Anterior cingulate cortex (tissue), 58 donors: ENCODE results near the gene PRDM2.
"Not testable (repeated sequence)": the region's sequence is repeated elsewhere in the genome, so short reads cannot be mapped to it uniquely, and the experiment has no call there.

Experiments
- DNase-seq, 58 donors: peaks; one replicate each; lab custom pipeline; 2025; lab: John Stamatoyannopoulos, UW

PRDM2 gene

DNA sequence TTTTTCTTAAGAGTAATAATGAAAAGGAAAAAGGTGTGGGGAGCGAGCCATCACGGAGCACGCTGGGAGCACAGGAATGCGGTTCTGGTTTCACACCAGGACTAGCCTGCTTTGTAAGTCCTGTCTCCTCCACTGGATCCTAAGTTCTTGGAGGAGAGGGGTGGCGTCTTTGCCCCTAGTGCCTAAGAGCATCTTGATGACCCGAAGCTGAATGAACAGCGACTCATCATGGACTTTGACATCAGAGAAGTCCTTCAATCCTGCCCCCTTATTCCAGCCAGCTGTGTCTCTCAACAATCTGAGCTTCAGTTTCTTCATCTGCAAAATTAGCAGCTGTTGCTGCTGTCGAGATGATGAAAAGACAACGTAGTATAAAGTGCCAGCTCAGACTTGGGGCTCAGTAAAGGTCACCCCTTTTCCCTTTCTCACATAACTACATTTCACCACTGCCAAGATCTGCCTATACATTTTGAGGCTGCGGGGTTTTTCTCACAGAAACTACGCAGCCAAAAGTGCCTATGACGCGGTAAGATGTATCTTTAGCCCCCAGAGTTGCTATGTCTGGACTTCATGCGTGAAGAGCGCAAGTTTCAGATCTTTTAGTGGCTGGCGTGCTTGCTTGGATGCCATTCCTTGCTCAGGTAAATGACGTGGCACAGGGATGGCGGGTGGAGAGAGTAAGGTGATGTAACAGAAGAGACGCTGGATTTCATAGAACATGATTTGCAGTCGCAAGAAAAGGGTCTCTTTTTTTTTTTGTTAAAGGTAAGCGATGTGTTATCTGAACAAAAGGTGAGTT lies 4.9 kb upstream of the PRDM2 start:
- DNase-seq = no peak

DNA sequence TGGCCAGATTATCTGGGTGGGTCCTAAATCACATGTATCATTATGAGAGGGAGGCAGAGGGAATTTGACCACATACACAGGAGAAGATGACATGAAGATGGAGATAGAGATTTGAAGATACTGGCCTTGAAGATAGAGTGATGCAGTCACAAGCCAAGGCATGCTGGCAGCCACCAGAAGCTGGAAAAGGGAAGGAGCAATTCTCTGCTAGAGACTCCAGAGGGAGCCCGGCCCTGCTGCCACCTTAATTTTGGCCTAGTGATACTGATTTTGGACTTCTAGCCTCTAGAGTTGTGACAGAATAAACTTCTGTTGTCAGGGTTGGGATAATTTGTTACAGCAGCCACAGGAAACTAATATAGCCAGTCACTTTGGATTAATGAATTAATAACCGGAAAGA lies 2.2 kb upstream of the PRDM2 start:
- no peak for DNase-seq

DNA sequence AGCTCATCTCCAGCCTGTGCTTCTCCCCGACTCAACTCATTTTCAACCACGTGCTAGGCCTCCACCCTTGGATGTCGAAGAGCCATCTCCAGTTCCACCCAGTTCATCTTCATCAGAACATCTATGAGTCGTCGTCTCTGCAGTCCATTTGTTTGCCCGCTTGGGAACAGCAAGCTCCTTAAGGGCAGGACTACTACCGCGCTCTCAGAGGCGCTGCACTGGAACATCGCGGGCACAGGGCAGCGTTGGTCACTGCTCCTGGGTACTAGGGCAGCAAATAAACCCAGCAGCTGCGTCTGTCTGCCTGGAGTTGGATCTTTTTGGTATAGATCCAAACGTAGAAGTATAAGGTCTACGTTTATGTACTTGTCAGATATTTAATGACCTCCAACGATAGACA lies 478 bp upstream of the PRDM2 start:
- no peak for DNase-seq

DNA sequence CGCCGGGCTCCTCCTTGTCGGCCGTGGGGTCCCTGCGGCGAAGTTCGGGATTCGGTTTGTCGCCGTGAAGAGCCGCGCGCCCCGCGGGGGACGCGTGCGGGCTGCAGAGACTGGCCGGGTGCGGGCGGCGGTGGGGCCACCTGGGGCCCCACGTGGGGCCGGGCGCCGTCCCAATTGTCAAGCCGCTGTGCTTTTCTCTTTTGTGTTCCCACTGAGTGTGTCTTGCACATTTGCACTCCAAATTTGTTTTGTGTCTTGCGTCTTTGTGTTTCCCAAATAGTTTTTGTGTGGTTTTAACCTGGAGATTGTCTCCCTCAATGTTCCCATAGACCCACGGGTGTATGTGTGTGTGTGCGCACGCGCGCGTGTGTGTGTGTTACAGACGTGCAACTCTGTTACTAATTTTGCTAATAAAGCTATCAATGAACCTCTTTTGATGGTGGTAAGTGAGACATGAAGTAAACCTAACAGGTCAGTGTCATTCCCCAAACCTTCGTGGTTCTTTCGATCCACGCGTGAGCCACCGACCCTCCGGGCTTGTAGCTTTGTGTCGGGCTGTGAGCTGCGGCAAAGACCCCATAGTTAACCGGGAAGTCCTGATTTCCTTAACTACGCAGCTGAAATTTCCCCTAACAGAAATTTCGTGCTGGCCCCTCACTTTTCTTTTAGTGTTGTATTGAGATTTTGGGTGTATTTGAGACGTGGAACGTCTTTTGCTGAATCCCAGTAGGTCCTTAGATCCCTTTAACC lies 708 bp downstream of the PRDM2 start:
- DNase-seq = peak in 41 of 58 donors; percentile 7 to 72 (median 46)

DNA sequence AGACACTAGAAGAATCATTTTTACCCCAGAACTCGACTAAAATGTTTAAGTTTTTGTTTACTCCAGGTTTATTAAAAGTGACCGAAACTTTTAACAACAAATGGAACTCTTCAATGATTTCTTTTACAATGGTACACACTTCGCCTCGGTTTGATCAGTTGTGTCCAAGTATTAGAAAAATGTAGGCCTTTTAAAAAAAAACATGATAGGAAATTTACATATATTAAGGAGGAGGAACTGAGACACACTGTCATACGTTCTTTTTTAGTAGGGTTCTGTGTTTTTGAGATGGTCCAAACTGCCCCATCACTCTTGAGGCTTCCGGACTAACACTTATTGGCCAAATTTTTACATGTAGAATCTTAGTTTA lies 1.3 kb downstream of the PRDM2 start:
- no peak for DNase-seq

DNA sequence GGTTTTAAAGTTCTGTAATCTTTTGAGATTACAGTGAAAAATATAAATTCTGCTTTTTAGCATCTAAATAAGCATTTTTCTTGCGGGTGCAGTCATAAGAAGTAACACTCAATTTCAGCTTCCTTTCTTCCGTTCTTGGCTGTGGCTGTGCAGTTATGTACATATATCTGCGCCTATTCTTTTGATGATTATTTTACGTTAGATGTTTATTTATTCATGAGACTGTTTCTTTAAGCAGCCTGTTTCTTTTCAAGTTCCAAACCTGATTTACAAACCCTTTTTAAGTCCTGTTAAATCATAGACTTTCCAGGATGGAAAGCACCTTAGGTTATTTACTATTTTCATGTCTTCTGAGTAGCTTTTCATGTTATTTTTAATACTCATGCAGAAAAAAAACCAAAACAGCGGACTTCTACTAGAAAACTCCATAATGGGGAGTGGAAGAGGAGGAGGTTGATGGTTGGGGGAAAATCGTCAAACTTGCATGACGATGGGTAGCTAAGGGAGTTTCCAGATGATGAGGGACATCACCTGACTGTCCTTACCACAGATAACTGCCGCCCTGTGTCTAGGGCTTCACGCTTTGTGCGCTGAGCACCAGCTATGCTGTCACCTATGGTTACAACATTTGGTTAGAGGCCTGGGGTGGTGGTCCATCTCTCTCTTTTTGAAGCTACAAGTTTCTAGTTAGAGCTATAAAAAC lies 2.6 kb downstream of the PRDM2 start:
- no peak for DNase-seq

DNA sequence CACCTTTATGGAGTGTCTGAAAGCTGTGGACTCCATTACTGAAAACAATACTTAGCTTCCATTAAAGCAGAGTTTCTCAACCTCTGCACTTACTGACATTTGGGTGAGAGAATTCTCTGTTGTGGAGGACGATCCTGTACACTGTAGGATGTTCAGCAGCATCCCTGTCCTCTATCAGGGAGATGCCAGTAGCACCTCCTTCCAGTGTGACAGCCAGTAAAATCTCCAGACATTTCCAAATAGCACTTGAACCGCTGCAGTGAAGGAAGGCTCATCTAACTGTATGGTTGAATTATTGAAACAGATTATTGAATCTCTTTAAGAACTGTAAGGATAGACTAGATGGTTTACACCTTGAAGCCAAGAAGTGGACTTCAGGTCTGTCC lies 3.1 kb downstream of the PRDM2 start:
- DNase-seq = no peak

DNA sequence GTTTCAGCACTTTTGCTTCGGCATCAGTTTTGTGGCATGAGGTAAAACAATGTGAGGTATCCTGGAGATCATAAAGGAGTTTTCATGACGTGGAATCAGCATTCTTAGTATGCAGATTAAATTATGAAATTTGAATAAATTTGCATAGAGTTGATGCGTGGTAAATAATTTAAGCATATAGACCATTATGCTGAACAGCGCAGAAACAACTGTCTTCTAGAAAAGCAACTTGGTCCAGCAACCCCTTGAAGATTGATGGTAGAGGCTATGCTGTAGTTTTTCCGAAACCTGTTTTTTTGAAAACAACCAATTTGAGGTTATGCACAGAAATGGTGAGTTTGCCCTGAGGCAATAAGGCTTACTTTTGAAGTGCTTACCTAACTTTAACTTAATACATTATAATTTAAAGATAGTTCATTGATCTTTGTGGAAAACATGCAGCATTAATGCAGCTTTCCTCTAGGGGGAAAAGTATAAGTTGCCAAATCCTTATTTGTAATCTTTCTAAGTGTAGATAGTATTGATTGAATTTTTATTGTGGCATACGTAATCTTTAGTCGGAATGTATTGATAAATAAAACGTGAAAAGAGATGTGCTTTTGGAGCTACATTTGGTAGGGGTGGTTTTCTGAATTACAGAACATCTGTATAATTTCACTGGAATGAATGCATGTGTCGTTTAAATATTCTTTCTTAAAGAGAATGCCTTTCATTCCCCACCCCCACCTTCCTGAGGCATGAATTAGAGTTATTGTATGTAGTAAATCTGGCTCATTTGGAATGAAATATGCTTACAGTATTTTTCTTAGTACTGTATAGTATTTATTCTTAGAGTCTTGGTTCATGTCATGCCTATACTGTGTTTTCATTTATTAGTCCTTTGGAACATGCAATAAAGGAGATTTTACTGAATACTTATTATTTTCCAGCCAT lies 3.8 kb downstream of the PRDM2 start:
- no peak for DNase-seq

DNA sequence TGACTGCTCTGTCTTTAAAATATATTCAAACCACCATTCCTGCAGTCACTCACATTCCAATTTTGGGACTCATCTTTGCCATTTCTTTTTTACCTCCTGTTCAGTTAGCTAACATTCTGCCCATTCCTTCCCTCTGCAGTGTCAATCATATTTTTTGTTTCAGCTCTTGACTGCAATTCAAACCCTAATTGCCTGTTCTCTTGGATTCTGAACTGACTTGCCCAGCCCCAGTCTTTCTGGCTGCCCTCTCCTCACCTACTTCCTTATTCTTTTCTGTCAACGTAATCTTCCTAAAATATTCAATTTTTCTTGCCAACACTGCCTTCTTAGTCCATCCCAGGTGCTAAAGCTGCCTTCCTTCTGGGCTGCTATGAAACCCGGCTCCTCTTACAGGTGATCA lies 6.1 kb downstream of the PRDM2 start:
- no peak for DNase-seq

DNA sequence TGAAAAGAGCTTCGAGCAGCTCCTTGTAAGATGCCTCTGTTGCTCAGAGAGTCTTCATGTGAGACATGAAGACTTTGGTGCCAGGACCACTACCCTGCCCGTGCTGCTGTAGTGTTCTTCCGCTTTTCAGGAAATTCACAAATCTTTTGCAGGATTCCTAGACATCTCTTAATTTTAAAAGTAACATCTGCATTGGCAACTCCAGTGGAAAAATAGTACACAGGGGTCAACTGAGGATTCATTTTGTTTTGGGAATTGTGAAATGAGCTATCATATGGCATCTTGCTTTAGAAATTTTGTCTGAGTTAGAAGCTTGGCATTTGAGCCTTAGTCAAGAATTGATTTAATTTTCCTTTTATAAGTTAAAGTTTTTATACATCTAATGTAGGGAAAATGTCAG lies 7.2 kb downstream of the PRDM2 start:
- DNase-seq = no peak

DNA sequence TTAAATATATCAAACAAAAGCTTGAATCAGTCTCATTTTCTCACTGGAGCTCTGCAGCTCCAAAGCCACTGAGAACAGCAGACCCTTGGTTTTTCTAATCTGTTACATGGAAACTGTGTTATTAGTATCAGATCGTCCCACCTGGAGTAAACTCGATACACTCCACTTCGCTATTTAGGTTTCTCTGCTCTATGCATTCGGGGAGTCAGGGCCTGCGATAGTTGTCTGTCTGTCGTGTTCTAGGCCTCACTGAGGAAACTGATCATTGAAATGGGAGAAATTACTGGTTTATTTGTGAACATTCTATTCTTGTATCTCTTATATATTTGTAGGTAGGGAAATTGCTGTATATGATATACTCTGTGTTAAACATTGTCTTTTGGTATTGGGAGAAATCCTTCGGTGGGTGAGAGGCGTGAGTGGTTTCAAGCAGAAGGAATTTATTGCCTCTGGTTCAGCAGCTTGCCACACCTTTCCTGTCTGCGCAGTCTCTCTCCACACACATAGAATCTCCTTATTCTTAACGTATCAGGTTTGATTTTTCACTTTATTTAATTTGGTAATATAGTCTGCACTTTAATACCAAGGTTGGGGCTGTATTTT lies 8.5 kb downstream of the PRDM2 start:
- no peak for DNase-seq

DNA sequence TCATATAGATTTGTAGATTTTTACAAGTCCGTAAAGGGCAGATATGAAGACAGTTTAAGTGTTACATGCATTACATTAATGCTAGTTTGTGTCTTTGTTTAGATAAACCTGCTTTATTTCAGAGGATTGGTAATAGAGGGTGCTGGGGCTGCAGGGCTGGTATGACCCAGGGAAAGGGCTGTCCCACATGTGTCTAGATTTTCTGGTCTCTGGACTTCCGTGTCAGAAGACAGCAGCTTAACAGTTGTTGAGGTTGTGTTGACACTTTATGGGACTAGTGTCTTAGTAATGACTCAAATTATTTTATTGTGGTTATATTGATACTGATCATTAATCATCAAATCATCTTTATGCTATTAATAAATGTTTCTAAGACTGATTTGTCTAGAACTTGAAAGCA lies 10.1 kb downstream of the PRDM2 start:
- DNase-seq = no peak

DNA sequence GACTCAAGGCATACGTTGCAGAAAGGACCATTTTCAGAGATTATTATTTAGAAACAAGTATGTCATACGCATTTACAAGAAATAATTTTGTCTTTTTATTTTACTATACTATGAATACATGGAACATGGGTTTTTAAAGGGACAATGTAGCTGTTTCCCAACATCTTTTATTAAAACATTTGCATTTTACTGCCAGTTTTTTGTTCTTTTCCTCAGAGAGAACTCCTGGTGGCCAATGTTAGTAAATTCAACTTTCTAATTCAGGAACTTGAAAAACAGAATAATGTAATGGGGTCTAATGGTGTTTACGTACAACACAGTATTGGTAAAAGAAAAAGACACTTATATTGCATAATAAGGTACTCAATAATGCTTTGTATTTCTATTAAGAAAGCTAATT lies 14.9 kb downstream of the PRDM2 start:
- no peak for DNase-seq

DNA sequence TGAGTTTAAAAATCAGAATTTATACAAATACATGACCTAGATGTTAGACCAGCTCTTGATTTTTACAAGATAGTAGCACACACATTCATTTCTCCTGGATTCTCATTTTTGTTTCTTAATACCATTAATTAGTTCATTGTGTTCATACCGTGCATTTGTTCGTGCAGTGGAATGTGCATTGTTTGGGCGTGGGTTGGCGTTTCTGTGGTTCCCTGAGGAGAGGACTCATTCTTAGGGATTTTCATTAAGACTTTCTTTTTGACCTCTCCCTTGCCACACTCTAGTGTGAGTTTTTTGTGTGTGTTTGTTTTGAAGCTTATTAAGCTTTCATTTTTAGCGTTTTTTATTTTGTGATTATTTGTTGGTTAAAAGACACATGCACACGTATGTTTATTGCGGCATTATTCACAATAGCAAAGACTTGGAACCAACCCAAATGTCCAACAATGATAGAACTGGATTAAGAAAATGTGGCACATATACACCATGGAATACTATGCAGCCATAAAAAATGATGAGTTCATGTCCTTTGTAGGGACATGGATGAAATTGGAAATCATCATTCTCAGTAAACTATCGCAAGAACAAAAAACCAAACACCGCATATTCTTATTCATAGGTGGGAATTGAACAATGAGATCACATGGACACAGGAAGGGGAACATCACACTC lies 15.8 kb downstream of the PRDM2 start:
- DNase-seq = not testable (repeated sequence)

DNA sequence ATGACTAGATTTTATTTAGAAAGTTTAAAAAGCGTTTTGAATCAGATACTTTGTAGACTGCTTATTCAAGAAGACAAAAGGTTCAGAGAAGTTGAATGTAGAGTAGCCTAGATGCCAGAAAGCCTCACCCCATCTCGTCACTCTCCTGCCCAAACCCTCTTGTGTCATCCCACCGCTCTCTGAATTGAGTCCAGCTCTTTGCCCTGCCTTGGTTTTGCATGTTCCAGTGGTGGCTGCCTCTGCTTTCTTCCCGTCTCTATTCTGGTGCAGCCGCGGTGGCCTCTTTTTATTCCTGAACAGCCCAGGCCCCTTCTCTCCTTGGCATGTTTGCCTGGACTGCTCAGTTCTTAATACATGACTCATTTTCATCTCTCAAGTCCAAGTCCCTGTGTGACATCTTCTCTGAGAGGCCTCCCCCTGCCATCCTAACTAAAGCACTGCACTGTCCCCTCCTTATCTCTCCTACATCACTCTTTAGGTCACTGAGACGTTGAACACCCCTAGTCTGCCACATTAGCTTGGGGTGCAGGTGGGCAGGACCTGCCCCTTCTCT lies 22.9 kb downstream of the PRDM2 start:
- DNase-seq = no peak

DNA sequence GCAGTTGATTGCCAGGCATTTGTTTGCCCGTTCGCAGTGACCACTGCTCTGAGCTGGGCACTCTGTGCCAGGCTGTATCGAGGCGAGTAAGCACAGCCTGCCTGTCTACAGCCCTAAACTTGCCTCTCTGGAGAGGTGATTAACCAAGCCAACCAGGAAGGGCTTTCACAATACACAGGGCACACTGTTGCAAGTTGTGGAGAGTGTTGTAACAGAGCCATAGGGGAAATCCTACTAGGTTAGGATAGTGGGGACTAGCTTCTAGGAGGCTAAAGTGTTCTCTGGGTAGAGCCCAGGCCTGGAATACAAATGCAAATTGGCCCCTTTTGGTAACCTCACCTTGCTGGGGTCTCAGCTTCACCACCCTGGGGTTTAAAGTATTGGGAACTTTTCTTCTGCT lies 23.8 kb downstream of the PRDM2 start:
- DNase-seq = no peak

DNA sequence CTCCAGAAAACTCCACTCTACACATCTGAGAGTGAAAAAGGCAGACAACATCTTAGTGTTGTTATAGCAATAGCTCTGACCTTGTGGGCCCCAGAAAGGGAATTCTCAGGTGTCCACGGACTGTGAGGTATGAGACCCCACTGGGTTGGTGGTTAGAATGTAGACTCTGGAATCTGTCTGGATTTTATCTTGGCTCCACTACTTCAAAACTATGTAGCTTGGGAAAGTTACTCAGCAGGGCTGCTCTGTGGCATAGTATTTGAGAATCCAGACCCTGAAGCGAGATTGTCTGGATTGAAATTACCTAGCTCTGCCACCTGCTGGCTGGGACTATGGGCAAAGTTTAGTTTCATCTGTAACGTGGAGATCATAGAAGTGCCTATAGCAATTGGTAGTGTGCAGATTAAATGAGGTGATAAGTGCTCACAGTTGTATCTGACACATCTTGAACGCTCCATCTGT lies 25.8 kb downstream of the PRDM2 start:
- DNase-seq = peak in 1 of 58 donors; percentile 20

DNA sequence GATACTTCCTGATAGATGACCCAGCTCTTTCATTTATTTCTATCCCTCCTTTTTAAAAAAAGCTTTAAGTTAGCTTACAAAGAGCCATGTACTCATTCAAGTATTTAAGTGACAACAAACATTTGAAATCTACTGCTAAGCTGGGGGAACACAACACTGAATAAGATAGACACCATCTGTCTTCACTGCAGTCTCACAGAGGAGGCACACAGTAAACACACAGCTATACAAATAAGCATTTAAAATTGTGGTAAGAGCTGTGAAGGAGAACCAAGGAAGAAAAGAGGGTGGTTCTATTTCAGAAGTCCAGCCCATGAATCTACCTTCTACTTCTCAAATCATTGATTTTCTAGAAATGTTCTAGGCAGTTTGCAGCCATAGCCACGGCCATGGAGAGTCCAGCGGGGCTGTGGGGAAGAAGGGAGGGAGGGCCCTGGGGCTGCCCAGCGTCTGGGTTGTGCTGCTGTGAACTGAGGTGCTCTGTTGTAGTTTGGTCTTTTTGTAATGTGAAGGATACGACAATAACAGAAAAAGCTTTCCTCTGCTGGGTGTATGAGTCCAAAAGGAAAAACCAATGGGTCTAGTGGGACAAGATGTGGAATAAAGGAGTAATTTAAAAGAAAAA lies 28.2 kb downstream of the PRDM2 start:
- DNase-seq = no peak

DNA sequence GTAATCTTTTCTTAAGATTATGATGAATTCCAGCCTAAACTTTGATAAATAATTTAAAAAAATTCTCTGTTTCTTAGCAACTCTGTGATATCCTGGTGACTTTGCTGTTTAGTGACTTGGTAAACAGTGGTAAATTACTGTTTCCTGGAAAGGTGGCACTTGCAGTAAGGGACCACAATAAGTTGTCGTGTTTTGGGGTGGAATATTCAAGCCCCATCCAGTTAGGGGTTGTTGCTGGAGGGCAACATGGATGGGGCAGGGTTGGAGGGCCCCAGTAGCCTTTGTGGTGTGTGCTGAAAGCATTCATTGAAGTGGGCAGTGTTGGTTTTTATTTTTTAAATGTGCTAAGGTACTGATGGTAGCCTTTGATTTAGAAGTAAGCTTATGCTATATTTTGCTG lies 30.3 kb downstream of the PRDM2 start:
- DNase-seq = no peak
